Colon (tissue), 2 donors: ENCODE measurements around the gene SGSM1.

ENCODE experiments used
- FAIRE-seq: peaks from 2 replicates; lab custom pipeline; 2012; peaks lifted over from hg19 to GRCh38; lab: Jason Lieb, UNC
- donor health status: control.
- donor health status: control.

SGSM1 gene

GRCh38 chr22:24805790-24806662 lies at the start of gene SGSM1:
SGSM1 (plus strand) TSS chr22:24806211; CDS start chr22:24806326, 115 bp downstream.
- FAIRE-seq: no peak

GRCh38 chr22:24758164-24758799 lies 47.7 kb upstream of the SGSM1 start:
- peak; percentile 49 for FAIRE-seq

GRCh38 chr22:24759765-24760164 lies 46.2 kb upstream of the SGSM1 start:
- no peak for FAIRE-seq

- FAIRE-seq: no peak
Observed at GRCh38 chr22:24760708-24761306, 45.2 kb upstream of the SGSM1 start.

GRCh38 chr22:24761888-24762675 lies 43.9 kb upstream of the SGSM1 start:
- no peak for FAIRE-seq

- FAIRE-seq: no peak
Observed at GRCh38 chr22:24763872-24764485, 42.0 kb upstream of the SGSM1 start.

GRCh38 chr22:24765166-24765565 lies 40.8 kb upstream of the SGSM1 start:
- no peak for FAIRE-seq

GRCh38 chr22:24768537-24769374 lies 37.3 kb upstream of the SGSM1 start:
- FAIRE-seq: no peak

GRCh38 chr22:24772493-24773220 lies 33.4 kb upstream of the SGSM1 start:
- FAIRE-seq: no peak

- FAIRE-seq: no peak
Observed at GRCh38 chr22:24775769-24776492, 30.1 kb upstream of the SGSM1 start.

GRCh38 chr22:24776525-24776924 lies 29.5 kb upstream of the SGSM1 start:
- FAIRE-seq: no peak

- no peak for FAIRE-seq
Observed at GRCh38 chr22:24789516-24789915, 16.5 kb upstream of the SGSM1 start.

- FAIRE-seq: no peak
Observed at GRCh38 chr22:24791362-24791761, 14.6 kb upstream of the SGSM1 start.

GRCh38 chr22:24796056-24796455 lies 10.0 kb upstream of the SGSM1 start:
- no peak for FAIRE-seq

- FAIRE-seq: no peak
Observed at GRCh38 chr22:24796860-24797259, 9.2 kb upstream of the SGSM1 start.

GRCh38 chr22:24801901-24802465 lies 4.0 kb upstream of the SGSM1 start:
- FAIRE-seq: no peak

GRCh38 chr22:24803064-24803542 lies 2.9 kb upstream of the SGSM1 start:
- no peak for FAIRE-seq

GRCh38 chr22:24806663-24807001 lies 621 bp downstream of the SGSM1 start:
- no peak for FAIRE-seq

- no peak for FAIRE-seq
Observed at GRCh38 chr22:24807284-24807950, 1.4 kb downstream of the SGSM1 start.
